OCI-LY7 (cell line): ENCODE results near the gene CHST14. TPM values are rescaled to one million over a fixed set of nuclear protein-coding genes. Genes with fewer than 3 reads are reported as not detected.

ENCODE experiments used
- BruUV-seq: library from RNA; stranded (reverse); fragments of 400-500 nt; replicated peaks from 2 replicates; lab custom pipeline; 2021; lab: Mats Ljungman, UMichigan
- CTCF ChIA-PET: fragments of 300-600 bp; sonication (Branson Sonifier 250); formaldehyde crosslinking; loops from one replicate; lab custom pipeline; 2022; ENCODE audit warnings: antibody characterized with exemption; ENCODE audit not compliant: unreplicated experiment; lab: Charles Lee
- POLR2A ChIA-PET: fragments of 300-600 bp; sonication (Branson Sonifier 250); formaldehyde crosslinking; loops from one replicate; lab custom pipeline; 2022; ENCODE audit warnings: antibody characterized with exemption; lab: Charles Lee
- DNase-seq: peaks from one replicate; pipeline ENCODE4 v3.0.0-alpha.2; 2015; ENCODE audit warnings: low spot score
- H2AFZ ChIP-seq: fragments of 200-600 bp; sonication (generic), shearing (Covaris generic); 2 replicates; pipeline ENCODE4 v1.6.1; 2014; ENCODE audit warnings: mild to moderate bottlenecking, antibody characterized with exemption, low read length, moderate library complexity
- H3K27ac ChIP-seq: fragments of 200-600 bp; sonication (generic); 2 replicates; pipeline ENCODE4 v1.5.1; 2014; ENCODE audit warnings: mixed run types, low read depth, mild to moderate bottlenecking, moderate library complexity, low read length, inconsistent platforms; ENCODE audit not compliant: poor library complexity, severe bottlenecking
- H3K36me3 ChIP-seq: fragments of 200-600 bp; sonication (generic); 2 replicates; pipeline ENCODE4 v1.6.1; 2014; ENCODE audit warnings: mild to moderate bottlenecking, antibody characterized with exemption, low read length, moderate library complexity, mixed read lengths; ENCODE audit not compliant: insufficient read depth
- H3K4me1 ChIP-seq: fragments of 200-600 bp; sonication (generic); 2 replicates; pipeline ENCODE4 v1.5.1; 2014; ENCODE audit warnings: mild to moderate bottlenecking, low read length; ENCODE audit not compliant: insufficient read depth, poor library complexity, severe bottlenecking
- H3K4me2 ChIP-seq: fragments of 200-600 bp; sonication (generic); 2 replicates; pipeline ENCODE4 v1.6.1; 2014; ENCODE audit warnings: mild to moderate bottlenecking, low read length
- H3K4me3 ChIP-seq: fragments of 200-600 bp; sonication (generic); 2 replicates; pipeline ENCODE4 v1.5.1; 2014; ENCODE audit warnings: mild to moderate bottlenecking, low read depth, low read length; ENCODE audit not compliant: poor library complexity, severe bottlenecking
- H3K79me2 ChIP-seq: fragments of 200-600 bp; sonication (generic); 2 replicates; pipeline ENCODE4 v1.6.1; 2016; ENCODE audit warnings: low read depth, mild to moderate bottlenecking, low read length, moderate library complexity, mixed read lengths; ENCODE audit not compliant: insufficient read depth
- H3K9me2 ChIP-seq: fragments of 200-600 bp; sonication (generic); 2 replicates; pipeline ENCODE4 v1.6.1; 2016; ENCODE audit warnings: mild to moderate bottlenecking, low read length, mixed read lengths; ENCODE audit not compliant: insufficient read depth
- H3K9me3 ChIP-seq: fragments of 200-600 bp; sonication (generic); 2 replicates; pipeline ENCODE4 v1.6.1; 2014; ENCODE audit warnings: mild to moderate bottlenecking, mixed run types, low read length, mixed read lengths
- H4K20me1 ChIP-seq: fragments of 200-600 bp; sonication (generic); 2 replicates; pipeline ENCODE4 v1.6.1; 2014; ENCODE audit warnings: mild to moderate bottlenecking, antibody characterized with exemption, low read length, moderate library complexity, mixed read lengths; ENCODE audit not compliant: insufficient read depth
- CTCF ChIP-seq: fragments of 200-600 bp; sonication (generic); conservative IDR thresholded peaks from 2 replicates; pipeline ENCODE4 v1.5.1; 2014; ENCODE audit warnings: mild to moderate bottlenecking, antibody characterized with exemption, low read length, moderate library complexity, mixed read lengths
- EZH2phosphoT487 ChIP-seq: fragments of 200-600 bp; sonication (generic); IDR thresholded peaks from 2 replicates; pipeline ENCODE4 v1.6.1; 2018; ENCODE audit warnings: low read depth, borderline replicate concordance, mild to moderate bottlenecking, mixed run types, antibody characterized with exemption, low read length, moderate library complexity, mixed read lengths
- intact Hi-C: fragments of 100-400 bp; cut with micrococcal nuclease; formaldehyde crosslinking; loops from one replicate; pipeline ENCODE4 v1.10.0; 2022; ENCODE audit not compliant: unreplicated experiment
- total RNA-seq, 2 experiments: library from RNA; depleted of rRNA in 1 of 2; stranded (reverse); fragments of >200 nt in 1 of 2; shearing (Covaris generic) in 1 of 2; gene quantifications; 2 replicates each; pipeline ENCODE4 v1.2.3, GENCODE V29; 2014 to 2022

The CHST14 gene
- total RNA-seq, 2 experiments from 2014 or later, result 7.3 to 15.3 TPM

GRCh38 chr15:40464595-40465185 lies 6.1 kb upstream of the CHST14 start:
- DNase-seq, result no peak
- Histone ChIP-seq H3K79me2 (no peaks in the 10 kb centered on the region), H3K9me3 (no peaks in the 10 kb centered on the region), H4K20me1 (no peaks in the 10 kb centered on the region), H2AFZ (no peak overlapping the region), H3K4me3 (no peak overlapping the region), H3K27ac (no peak overlapping the region), H3K4me2 (no peak overlapping the region), H3K4me1 (no peaks in the 10 kb centered on the region), H3K9me2 (no peaks in the 10 kb centered on the region), H3K36me3 (peaks cover 36% of the 10 kb centered on the region; the same call in 1 of the 2 replicates)
- no TSS peak for BruUV-seq
- ChIA-PET POLR2A (interaction anchor here (0.5 kb wide), 1 partner anchor 37 kb away, joined by 5 read pairs; no protein-coding TSS in a partner anchor), CTCF (no interaction called here)
- no peak for TF ChIP-seq CTCF
- no peak for TF ChIP-seq EZH2phosphoT487
- intact Hi-C loops, result no loop called here

GRCh38 chr15:40465939-40466338 lies 4.8 kb upstream of the CHST14 start:
- intact Hi-C loops, result no loop called here
- ChIA-PET POLR2A (no interaction called here), CTCF (no interaction called here)
- TF ChIP-seq EZH2phosphoT487, result no peak
- no peak for TF ChIP-seq CTCF
- Histone ChIP-seq H3K36me3 (peaks cover 36% of the 10 kb centered on the region; the same call in 1 of the 2 replicates), H3K79me2 (no peaks in the 10 kb centered on the region), H3K9me3 (no peaks in the 10 kb centered on the region), H4K20me1 (no peaks in the 10 kb centered on the region), H3K4me1 (no peaks in the 10 kb centered on the region), H3K27ac (no peak overlapping the region), H2AFZ (no peak overlapping the region), H3K4me2 (no peak overlapping the region), H3K9me2 (no peaks in the 10 kb centered on the region), H3K4me3 (no peak overlapping the region)
- BruUV-seq, result no TSS peak
- DNase-seq, result no peak

GRCh38 chr15:40466426-40467260 lies 4.1 kb upstream of the CHST14 start:
- no peak overlapping the region for H3K4me2 ChIP-seq
- intact Hi-C loops, result no loop called here
- CTCF ChIA-PET, result no interaction called here
- H3K4me1 ChIP-seq, result no peaks in the 10 kb centered on the region
- no peak overlapping the region for H2AFZ ChIP-seq
- BruUV-seq, result no TSS peak
- POLR2A ChIA-PET, result no interaction called here
- no peak for DNase-seq
- H3K9me2 ChIP-seq, result no peaks in the 10 kb centered on the region
- no peaks in the 10 kb centered on the region for H3K9me3 ChIP-seq
- H4K20me1 ChIP-seq, result no peaks in the 10 kb centered on the region
- H3K27ac ChIP-seq, result no peak overlapping the region
- no peak for TF ChIP-seq CTCF
- TF ChIP-seq EZH2phosphoT487, result no peak
- no peak overlapping the region for H3K4me3 ChIP-seq
- H3K36me3 ChIP-seq, result peaks cover 36% of the 10 kb centered on the region; the same call in 1 of the 2 replicates
- H3K79me2 ChIP-seq, result no peaks in the 10 kb centered on the region
